GM12865 (cell line): ENCODE data around the gene ZBTB46.

Experiments
- DNase-seq: peaks from one replicate; pipeline ENCODE4 v3.0.0; 2010; ENCODE audit warnings: low read depth
- H3K4me3 ChIP-seq: 2 replicates; pipeline ENCODE4 v1.5.1; 2011; ENCODE audit warnings: mild to moderate bottlenecking, low read depth, low read length, control low read depth
- TF ChIP-seq, protein P1 (sequence below): IDR thresholded peaks from 2 replicates; pipeline ENCODE4 v1.5.1; 2011; ENCODE audit warnings: low read length, control low read depth, low read depth, inconsistent platforms; ENCODE audit not compliant: insufficient read depth; ENCODE audit errors: missing control alignments

ZBTB46 gene

DNA sequence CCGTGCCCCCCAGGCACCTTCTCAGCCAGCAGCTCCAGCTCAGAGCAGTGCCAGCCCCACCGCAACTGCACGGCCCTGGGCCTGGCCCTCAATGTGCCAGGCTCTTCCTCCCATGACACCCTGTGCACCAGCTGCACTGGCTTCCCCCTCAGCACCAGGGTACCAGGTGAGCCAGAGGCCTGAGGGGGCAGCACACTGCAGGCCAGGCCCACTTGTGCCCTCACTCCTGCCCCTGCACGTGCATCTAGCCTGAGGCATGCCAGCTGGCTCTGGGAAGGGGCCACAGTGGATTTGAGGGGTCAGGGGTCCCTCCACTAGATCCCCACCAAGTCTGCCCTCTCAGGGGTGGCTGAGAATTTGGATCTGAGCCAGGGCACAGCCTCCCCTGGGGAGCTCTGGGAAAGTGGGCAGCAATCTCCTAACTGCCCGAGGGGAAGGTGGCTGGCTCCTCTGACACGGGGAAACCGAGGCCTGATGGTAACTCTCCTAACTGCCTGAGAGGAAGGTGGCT, 133.7 kb downstream of the ZBTB46 start:
- no peak overlapping the region for H3K4me3 ChIP-seq
- DNase-seq = no peak
- TF ChIP-seq, protein P1, sequence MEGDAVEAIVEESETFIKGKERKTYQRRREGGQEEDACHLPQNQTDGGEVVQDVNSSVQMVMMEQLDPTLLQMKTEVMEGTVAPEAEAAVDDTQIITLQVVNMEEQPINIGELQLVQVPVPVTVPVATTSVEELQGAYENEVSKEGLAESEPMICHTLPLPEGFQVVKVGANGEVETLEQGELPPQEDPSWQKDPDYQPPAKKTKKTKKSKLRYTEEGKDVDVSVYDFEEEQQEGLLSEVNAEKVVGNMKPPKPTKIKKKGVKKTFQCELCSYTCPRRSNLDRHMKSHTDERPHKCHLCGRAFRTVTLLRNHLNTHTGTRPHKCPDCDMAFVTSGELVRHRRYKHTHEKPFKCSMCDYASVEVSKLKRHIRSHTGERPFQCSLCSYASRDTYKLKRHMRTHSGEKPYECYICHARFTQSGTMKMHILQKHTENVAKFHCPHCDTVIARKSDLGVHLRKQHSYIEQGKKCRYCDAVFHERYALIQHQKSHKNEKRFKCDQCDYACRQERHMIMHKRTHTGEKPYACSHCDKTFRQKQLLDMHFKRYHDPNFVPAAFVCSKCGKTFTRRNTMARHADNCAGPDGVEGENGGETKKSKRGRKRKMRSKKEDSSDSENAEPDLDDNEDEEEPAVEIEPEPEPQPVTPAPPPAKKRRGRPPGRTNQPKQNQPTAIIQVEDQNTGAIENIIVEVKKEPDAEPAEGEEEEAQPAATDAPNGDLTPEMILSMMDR = no peak

DNA sequence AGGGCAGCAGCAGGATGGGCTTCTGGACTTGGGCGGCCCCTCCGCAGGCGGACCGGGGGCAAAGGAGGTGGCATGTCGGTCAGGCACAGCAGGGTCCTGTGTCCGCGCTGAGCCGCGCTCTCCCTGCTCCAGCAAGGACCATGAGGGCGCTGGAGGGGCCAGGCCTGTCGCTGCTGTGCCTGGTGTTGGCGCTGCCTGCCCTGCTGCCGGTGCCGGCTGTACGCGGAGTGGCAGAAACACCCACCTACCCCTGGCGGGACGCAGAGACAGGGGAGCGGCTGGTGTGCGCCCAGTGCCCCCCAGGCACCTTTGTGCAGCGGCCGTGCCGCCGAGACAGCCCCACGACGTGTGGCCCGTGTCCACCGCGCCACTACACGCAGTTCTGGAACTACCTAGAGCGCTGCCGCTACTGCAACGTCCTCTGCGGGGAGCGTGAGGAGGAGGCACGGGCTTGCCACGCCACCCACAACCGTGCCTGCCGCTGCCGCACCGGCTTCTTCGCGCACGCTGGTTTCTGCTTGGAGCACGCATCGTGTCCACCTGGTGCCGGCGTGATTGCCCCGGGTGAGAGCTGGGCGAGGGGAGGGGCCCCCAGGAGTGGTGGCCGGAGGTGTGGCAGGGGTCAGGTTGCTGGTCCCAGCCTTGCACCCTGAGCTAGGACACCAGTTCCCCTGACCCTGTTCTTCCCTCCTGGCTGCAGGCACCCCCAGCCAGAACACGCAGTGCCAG, 134.3 kb downstream of the ZBTB46 start, which contains the start of gene TNFRSF6B:
TSS of gene TNFRSF6B (plus strand) at position 25 of the 729 bp plus-strand sequence. CDS start at position 141, 116 bp downstream.
- H3K4me3 ChIP-seq = no peak within 1 kb of the TSS
- TF ChIP-seq, protein P1 = no peak
- DNase-seq = no peak

DNA sequence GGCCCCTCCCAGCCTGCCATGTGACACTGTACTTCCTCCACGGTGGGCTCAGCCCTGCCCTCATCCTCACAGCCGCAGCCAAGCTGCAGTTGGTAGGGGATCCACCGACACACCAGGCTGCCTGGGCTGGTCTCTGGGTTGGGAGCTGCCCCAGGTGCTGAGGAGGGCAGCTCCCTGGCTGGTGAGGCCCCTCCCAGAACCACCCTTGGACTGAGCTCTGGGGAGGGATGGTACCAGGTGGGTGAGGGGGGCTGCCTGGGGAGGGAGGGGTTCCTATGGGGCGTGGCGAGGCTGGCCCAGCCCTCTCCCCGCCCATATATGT, 134.8 kb downstream of the ZBTB46 start:
- no peak for DNase-seq
- no peak overlapping the region for H3K4me3 ChIP-seq
- TF ChIP-seq, protein P1 = no peak

DNA sequence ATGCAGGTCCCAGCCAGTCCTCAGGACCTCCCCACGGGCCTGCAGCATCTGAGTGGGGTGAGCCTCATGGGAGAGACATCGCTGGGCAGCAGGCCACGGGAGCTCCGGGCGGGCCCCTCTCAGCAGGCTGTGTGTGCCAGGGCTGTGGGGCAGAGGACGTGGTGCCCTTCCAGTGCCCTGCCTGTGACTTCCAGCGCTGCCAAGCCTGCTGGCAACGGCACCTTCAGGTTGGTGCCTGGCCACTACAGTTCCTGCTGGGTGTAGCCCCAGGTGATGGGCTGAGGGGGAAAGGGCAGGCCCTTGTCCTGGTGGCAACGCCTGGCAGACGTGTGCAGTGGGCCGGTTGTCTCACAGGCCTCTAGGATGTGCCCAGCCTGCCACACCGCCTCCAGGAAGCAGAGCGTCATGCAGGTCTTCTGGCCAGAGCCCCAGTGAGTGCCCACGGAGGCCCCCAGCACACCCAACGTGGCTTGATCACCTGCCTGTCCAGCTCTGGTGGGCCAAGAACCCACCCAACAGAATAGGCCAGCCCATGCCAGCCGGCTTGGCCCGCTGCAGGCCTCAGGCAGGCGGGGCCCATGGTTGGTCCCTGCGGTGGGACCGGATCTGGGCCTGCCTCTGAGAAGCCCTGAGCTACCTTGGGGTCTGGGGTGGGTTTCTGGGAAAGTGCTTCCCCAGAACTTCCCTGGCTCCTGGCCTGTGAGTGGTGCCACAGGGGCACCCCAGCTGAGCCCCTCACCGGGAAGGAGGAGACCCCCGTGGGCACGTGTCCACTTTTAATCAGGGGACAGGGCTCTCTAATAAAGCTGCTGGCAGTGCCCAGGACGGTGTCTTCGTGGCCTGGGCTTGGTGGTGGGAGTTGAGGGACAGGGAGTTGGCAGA, 135.4 kb downstream of the ZBTB46 start:
- no peak for DNase-seq
- no peak overlapping the region for H3K4me3 ChIP-seq
- TF ChIP-seq, protein P1 = no peak

DNA sequence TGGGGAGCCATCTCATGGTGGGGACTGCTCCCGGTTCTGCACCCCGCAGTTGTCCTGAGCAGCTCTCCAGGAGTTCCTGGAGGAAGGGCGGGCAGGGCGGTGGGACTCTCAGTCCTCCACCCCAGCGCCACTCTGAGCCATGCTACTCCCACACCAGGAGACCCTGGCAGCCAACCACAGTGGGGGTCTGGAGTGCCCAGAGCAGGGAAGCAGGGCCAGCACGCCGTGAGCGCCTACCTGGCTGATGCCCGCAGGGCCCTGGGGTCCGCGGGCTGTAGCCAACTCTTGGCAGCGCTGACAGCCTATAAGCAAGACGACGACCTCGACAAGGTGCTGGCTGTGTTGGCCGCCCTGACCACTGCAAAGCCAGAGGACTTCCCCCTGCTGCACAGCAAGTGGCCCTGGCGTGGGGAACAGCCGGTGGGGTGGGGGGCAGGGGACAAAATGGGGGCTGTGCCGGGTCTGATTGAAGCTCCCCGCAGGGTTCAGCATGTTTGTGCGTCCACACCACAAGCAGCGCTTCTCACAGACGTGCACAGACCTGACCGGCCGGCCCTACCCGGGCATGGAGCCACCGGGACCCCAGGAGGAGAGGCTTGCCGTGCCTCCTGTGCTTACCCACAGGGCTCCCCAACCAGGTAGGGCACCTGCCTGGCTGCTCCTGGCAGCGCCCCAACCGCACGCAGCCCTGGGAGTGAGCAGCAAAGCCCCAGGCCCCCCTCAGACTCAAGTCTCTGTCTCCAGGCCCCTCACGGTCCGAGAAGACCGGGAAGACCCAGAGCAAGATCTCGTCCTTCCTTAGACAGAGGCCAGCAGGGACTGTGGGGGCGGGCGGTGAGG, 136.3 kb downstream of the ZBTB46 start:
- DNase-seq = no peak
- H3K4me3 ChIP-seq = no peak overlapping the region
- TF ChIP-seq, protein P1 = no peak
